Parathyroid adenoma (tissue), 2 donors: ENCODE results near the gene KRT35.

Experiments used
- H2AFZ ChIP-seq: fragments of 300-600 bp; sonication (generic); one replicate; pipeline ENCODE4 v1.7.0; 2017; ENCODE audit warnings: antibody characterized with exemption, mild to moderate bottlenecking
- H3K27ac ChIP-seq: fragments of 300-600 bp; sonication (generic); one replicate; pipeline ENCODE4 v1.7.0; 2017
- H3K27me3 ChIP-seq: fragments of 300-600 bp; sonication (generic); one replicate; pipeline ENCODE4 v1.7.0; 2017; ENCODE audit warnings: low read length; ENCODE audit not compliant: control insufficient read depth, insufficient read depth
- H3K36me3 ChIP-seq: fragments of 300-600 bp; sonication (generic); one replicate; pipeline ENCODE4 v1.7.0; 2017; ENCODE audit warnings: low read length; ENCODE audit not compliant: control insufficient read depth, insufficient read depth
- H3K4me1 ChIP-seq: fragments of 300-600 bp; sonication (generic); one replicate; pipeline ENCODE4 v1.7.0; 2017; ENCODE audit warnings: control low read depth
- H3K4me2 ChIP-seq: fragments of 300-600 bp; sonication (generic); one replicate; pipeline ENCODE4 v1.7.0; 2017; ENCODE audit warnings: low read length
- H3K4me3 ChIP-seq: fragments of 300-600 bp; sonication (generic); one replicate; pipeline ENCODE4 v1.7.0; 2017; ENCODE audit warnings: low read depth, low read length
- H3K79me2 ChIP-seq: fragments of 300-600 bp; sonication (generic); one replicate; pipeline ENCODE4 v1.7.0; 2017; ENCODE audit warnings: control low read depth
- H3K9ac ChIP-seq: fragments of 300-600 bp; sonication (generic); one replicate; pipeline ENCODE4 v1.7.0; 2017; ENCODE audit warnings: mild to moderate bottlenecking
- H3K9me3 ChIP-seq: fragments of 300-600 bp; sonication (generic); one replicate; pipeline ENCODE4 v1.7.0; 2017; ENCODE audit warnings: low read length; ENCODE audit not compliant: control insufficient read depth
- TF ChIP-seq, protein P1 (sequence below): fragments of 300-600 bp; sonication (generic); IDR thresholded peaks from one replicate; pipeline ENCODE4 v1.7.0; 2017; ENCODE audit warnings: antibody characterized with exemption, mild to moderate bottlenecking
- donor health status: primary hyperparathyroidism.

The KRT35 gene

DNA sequence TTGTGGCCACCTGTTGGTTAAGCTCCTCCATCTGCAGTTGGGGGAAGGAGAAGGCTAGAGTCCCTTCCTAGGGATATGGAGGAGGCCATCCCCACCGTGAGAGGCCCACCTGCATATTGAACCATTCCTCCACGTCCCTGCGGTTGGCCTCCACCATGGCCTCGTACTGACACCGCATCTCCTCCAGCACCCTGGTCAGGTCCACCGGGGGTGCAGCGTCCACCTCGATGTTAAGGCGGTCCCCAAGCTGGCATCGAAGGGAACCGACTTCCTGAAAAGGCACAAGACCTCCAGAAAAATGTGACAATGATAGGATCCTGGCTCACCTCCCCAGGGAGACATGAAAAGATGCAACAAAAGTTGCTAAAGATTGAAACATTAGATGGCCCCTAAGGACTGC is 16.8 kb downstream of the KRT35 start:
- Histone ChIP-seq H3K36me3 (no peaks in the 10 kb centered on the region), H3K4me3 (no peak overlapping the region), H3K4me2 (no peak overlapping the region), H2AFZ (no peak overlapping the region), H3K79me2 (no peaks in the 10 kb centered on the region), H3K4me1 (no peaks in the 10 kb centered on the region), H3K9ac (no peak overlapping the region), H3K27ac (no peak overlapping the region), H3K9me3 (no peaks in the 10 kb centered on the region), H3K27me3 (no peaks in the 10 kb centered on the region)
- TF ChIP-seq, protein P1, sequence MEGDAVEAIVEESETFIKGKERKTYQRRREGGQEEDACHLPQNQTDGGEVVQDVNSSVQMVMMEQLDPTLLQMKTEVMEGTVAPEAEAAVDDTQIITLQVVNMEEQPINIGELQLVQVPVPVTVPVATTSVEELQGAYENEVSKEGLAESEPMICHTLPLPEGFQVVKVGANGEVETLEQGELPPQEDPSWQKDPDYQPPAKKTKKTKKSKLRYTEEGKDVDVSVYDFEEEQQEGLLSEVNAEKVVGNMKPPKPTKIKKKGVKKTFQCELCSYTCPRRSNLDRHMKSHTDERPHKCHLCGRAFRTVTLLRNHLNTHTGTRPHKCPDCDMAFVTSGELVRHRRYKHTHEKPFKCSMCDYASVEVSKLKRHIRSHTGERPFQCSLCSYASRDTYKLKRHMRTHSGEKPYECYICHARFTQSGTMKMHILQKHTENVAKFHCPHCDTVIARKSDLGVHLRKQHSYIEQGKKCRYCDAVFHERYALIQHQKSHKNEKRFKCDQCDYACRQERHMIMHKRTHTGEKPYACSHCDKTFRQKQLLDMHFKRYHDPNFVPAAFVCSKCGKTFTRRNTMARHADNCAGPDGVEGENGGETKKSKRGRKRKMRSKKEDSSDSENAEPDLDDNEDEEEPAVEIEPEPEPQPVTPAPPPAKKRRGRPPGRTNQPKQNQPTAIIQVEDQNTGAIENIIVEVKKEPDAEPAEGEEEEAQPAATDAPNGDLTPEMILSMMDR = no peak

- Histone ChIP-seq H3K9me3 (no peaks in the 10 kb centered on the region), H3K9ac (no peak overlapping the region), H3K4me2 (no peak overlapping the region), H3K27me3 (no peaks in the 10 kb centered on the region), H3K36me3 (no peaks in the 10 kb centered on the region), H3K27ac (no peak overlapping the region), H3K4me3 (no peak overlapping the region), H3K4me1 (no peaks in the 10 kb centered on the region), H2AFZ (no peak overlapping the region), H3K79me2 (no peaks in the 10 kb centered on the region)
- TF ChIP-seq, protein P1 = no peak
These were observed 17.2 kb downstream of the KRT35 start for GRCh38 chr17:41463746-41464145.

DNA sequence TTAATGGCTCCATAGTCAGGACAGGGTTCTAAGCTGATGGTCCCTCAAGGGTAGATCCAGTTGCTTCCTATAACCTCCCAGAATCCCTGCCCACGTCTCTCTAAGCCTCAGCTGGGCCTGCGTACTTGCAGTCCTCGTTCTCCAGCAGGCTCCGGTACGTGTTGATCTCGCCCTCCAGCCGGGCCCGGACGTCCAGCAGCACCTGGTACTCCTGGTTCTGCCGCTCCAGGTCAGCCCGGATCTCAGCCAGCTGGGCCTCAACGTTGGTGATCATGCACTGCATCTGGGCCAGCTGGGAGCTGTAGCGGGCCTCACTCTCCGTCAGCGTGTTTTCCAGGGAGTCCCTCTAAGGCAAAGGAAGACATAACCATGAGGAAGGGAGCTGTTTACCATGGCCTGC is 18.2 kb downstream of the KRT35 start:
- Histone ChIP-seq H3K79me2 (no peaks in the 10 kb centered on the region), H3K9ac (no peak overlapping the region), H2AFZ (no peak overlapping the region), H3K36me3 (no peaks in the 10 kb centered on the region), H3K9me3 (no peaks in the 10 kb centered on the region), H3K27ac (no peak overlapping the region), H3K4me1 (peaks cover 1% of the 10 kb centered on the region), H3K27me3 (no peaks in the 10 kb centered on the region), H3K4me3 (no peak overlapping the region), H3K4me2 (no peak overlapping the region)
- TF ChIP-seq, protein P1 = no peak

GRCh38 chr17:41457676-41458075 is 23.3 kb downstream of the KRT35 start:
- Histone ChIP-seq H3K4me3 (no peak overlapping the region), H3K27me3 (no peaks in the 10 kb centered on the region), H3K4me1 (peaks cover 2% of the 10 kb centered on the region), H3K27ac (no peak overlapping the region), H3K36me3 (no peaks in the 10 kb centered on the region), H3K4me2 (no peak overlapping the region), H3K9me3 (no peaks in the 10 kb centered on the region), H3K9ac (no peak overlapping the region), H3K79me2 (no peaks in the 10 kb centered on the region), H2AFZ (no peak overlapping the region)
- TF ChIP-seq, protein P1 = no peak

DNA sequence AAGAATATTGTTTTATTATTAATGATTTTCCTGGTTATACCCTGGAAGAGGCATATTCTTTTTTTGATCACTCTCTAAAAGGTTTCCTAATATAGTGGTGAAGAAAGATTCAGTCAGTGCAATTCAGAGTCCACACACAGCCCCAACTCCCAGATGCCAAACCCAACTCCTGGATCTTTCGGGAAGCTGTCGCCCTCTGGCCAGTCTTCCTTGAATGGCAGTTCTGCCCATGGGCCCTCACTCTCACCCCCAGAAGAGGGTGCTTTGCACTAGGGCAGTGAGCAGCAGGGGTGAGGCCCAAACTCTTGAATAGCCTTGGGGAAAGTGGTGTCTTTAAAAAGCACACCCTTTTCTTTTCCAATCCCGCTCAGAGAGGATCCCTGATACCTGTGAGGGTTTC is 24.7 kb downstream of the KRT35 start:
- Histone ChIP-seq H3K4me2 (no peak overlapping the region), H3K27ac (no peak overlapping the region), H3K36me3 (no peaks in the 10 kb centered on the region), H3K4me3 (no peak overlapping the region), H3K4me1 (peaks cover 2% of the 10 kb centered on the region), H3K79me2 (no peaks in the 10 kb centered on the region), H3K27me3 (no peaks in the 10 kb centered on the region), H3K9ac (no peak overlapping the region), H2AFZ (no peak overlapping the region), H3K9me3 (no peaks in the 10 kb centered on the region)
- TF ChIP-seq, protein P1 = no peak
